GM18519 (cell line): ENCODE results near the gene ANKRD13D.

Experiments
- ATAC-seq: cut with Tn5 transposase; IDR thresholded peaks from one replicate; pipeline ENCODE4 v1.9.1; 2021; ENCODE audit warnings: mild to moderate bottlenecking, moderate library complexity; ENCODE audit not compliant: unreplicated experiment, low FRiP score

Gene ANKRD13D

GRCh38 chr11:67349928-67350465, 60.9 kb downstream of the ANKRD13D start:
- ATAC-seq: no peak

GRCh38 chr11:67351275-67352005, 62.3 kb downstream of the ANKRD13D start:
- ATAC-seq: no peak
